HUDEP-2 (cell line): Measurements from ENCODE around the gene CAMTA1.

ENCODE experiments used
- DNase-seq, 76 experiments: peaks; one replicate each; lab custom pipeline; 2025; ENCODE audit not compliant: unreplicated experiment in 76 of 76; lab: John Stamatoyannopoulos, UW

CAMTA1 gene

GRCh38 chr1:7474786-7475502, 689.7 kb downstream of the CAMTA1 start:
- no peak for DNase-seq

GRCh38 chr1:7475691-7476090, 690.4 kb downstream of the CAMTA1 start:
- DNase-seq: no peak

- DNase-seq: no peak
These were observed 691.1 kb downstream of the CAMTA1 start for GRCh38 chr1:7476402-7476801.

GRCh38 chr1:7476861-7477547, 691.8 kb downstream of the CAMTA1 start:
- no peak for DNase-seq

- DNase-seq: no peak
These were observed 692.3 kb downstream of the CAMTA1 start for GRCh38 chr1:7477593-7477992.

- DNase-seq: no peak
These were observed 693.0 kb downstream of the CAMTA1 start for GRCh38 chr1:7478142-7478790.

GRCh38 chr1:7478809-7479499, 693.7 kb downstream of the CAMTA1 start:
- DNase-seq: no peak

GRCh38 chr1:7479571-7479970, 694.3 kb downstream of the CAMTA1 start:
- DNase-seq: peak in 1 of 76 experiments; percentile 1

- no peak for DNase-seq
These were observed 695.9 kb downstream of the CAMTA1 start for GRCh38 chr1:7481194-7481593.

- no peak for DNase-seq
These were observed 696.8 kb downstream of the CAMTA1 start for GRCh38 chr1:7482077-7482476.

- no peak for DNase-seq
These were observed 697.7 kb downstream of the CAMTA1 start for GRCh38 chr1:7482772-7483495.

- no peak for DNase-seq
These were observed 698.6 kb downstream of the CAMTA1 start for GRCh38 chr1:7483634-7484383.

- DNase-seq: no peak
These were observed 700.0 kb downstream of the CAMTA1 start for GRCh38 chr1:7485086-7485780.

GRCh38 chr1:7485826-7486225, 700.6 kb downstream of the CAMTA1 start:
- no peak for DNase-seq

GRCh38 chr1:7487766-7488474, 702.7 kb downstream of the CAMTA1 start:
- DNase-seq: no peak

GRCh38 chr1:7488475-7488842, 703.2 kb downstream of the CAMTA1 start:
- DNase-seq: no peak

GRCh38 chr1:7489586-7489985, 704.3 kb downstream of the CAMTA1 start:
- DNase-seq: no peak

- no peak for DNase-seq
These were observed 705.3 kb downstream of the CAMTA1 start for GRCh38 chr1:7490576-7490975.
